Activated CD8-positive, alpha-beta memory T cell treated with anti-CD3 and anti-CD28 coated beads for 48 hours (primary cell): ENCODE data around the gene RYR3.

Experiments
- DNase-seq, 3 experiments: peaks; one replicate each; pipeline ENCODE4 v3.0.0-alpha.2; 2020; ENCODE audit warnings: low read depth in 2 of 3, low spot score in 2 of 3

Gene RYR3

GRCh38 chr15:33639456-33639855 is 328.7 kb downstream of the RYR3 start:
- DNase-seq, result no peak

GRCh38 chr15:33639978-33640377 is 329.2 kb downstream of the RYR3 start:
- no peak for DNase-seq

GRCh38 chr15:33641069-33641468 is 330.3 kb downstream of the RYR3 start:
- no peak for DNase-seq

- DNase-seq, result no peak
Measured at GRCh38 chr15:33644304-33644703, 333.5 kb downstream of the RYR3 start.

GRCh38 chr15:33646744-33647143 is 336.0 kb downstream of the RYR3 start:
- DNase-seq, result no peak

GRCh38 chr15:33649217-33649933 is 338.6 kb downstream of the RYR3 start:
- DNase-seq, result no peak

- DNase-seq, result no peak
Measured at GRCh38 chr15:33654860-33655259, 344.1 kb downstream of the RYR3 start.

GRCh38 chr15:33655488-33655887 is 344.7 kb downstream of the RYR3 start:
- DNase-seq, result no peak

GRCh38 chr15:33656168-33656567 is 345.4 kb downstream of the RYR3 start:
- no peak for DNase-seq

- DNase-seq, result no peak
Measured at GRCh38 chr15:33660151-33660550, 349.4 kb downstream of the RYR3 start.

GRCh38 chr15:33662014-33662413 is 351.2 kb downstream of the RYR3 start:
- DNase-seq, result no peak

- no peak for DNase-seq
Measured at GRCh38 chr15:33664947-33665346, 354.2 kb downstream of the RYR3 start.

GRCh38 chr15:33670567-33670966 is 359.8 kb downstream of the RYR3 start:
- DNase-seq, result no peak

- DNase-seq, result no peak
Measured at GRCh38 chr15:33671456-33671855, 360.7 kb downstream of the RYR3 start.

GRCh38 chr15:33675246-33675645 is 364.5 kb downstream of the RYR3 start:
- no peak for DNase-seq

- no peak for DNase-seq
Measured at GRCh38 chr15:33677238-33677830, 366.6 kb downstream of the RYR3 start.

- DNase-seq, result no peak
Measured at GRCh38 chr15:33678176-33678575, 367.4 kb downstream of the RYR3 start.

GRCh38 chr15:33678602-33679001 is 367.8 kb downstream of the RYR3 start:
- no peak for DNase-seq

GRCh38 chr15:33679061-33679460 is 368.3 kb downstream of the RYR3 start:
- DNase-seq, result no peak

- DNase-seq, result no peak
Measured at GRCh38 chr15:33680336-33680735, 369.6 kb downstream of the RYR3 start.

- DNase-seq, result no peak
Measured at GRCh38 chr15:33693166-33693800, 382.5 kb downstream of the RYR3 start.

GRCh38 chr15:33698126-33698525 is 387.4 kb downstream of the RYR3 start:
- no peak for DNase-seq

- no peak for DNase-seq
Measured at GRCh38 chr15:33699145-33699544, 388.4 kb downstream of the RYR3 start.
